Right kidney (tissue), 1 donor: ENCODE data around the gene TRAPPC4.
"Not testable (repeated sequence)": the region's sequence is repeated elsewhere in the genome, so short reads cannot be mapped to it uniquely, and the experiment has no call there.

Experiments
- DNase-seq: peaks from one replicate; pipeline ENCODE4 v3.0.0-alpha.2; 2016

The TRAPPC4 gene

DNA sequence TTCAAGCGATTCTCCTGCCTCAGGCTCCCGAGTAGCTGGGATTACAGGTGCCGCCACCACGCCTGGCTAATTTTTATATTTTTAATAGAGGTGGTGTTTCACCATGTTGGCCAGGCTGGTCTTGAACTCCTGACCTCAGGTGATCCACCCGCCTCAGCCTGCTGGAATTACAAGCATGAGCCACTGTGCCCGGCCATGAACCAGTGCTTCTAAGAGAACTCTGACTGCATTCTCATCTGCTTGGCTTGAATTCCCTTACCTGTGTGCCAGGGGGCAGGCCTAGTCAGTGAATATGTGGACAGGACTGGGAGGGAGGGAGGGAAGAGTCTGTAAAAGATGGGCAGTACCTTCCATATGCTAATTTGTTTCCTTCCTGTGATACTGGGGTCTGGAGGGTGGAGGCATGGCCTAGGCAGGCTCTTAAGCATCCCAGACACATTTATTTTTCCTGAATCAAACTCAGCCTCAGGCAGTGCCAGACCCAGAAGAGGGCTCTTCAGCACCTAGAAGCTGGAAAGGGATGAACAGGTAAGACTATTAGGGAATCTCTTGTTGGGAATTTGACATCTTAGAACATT is 7.0 kb upstream of the TRAPPC4 start:
- no peak for DNase-seq

DNA sequence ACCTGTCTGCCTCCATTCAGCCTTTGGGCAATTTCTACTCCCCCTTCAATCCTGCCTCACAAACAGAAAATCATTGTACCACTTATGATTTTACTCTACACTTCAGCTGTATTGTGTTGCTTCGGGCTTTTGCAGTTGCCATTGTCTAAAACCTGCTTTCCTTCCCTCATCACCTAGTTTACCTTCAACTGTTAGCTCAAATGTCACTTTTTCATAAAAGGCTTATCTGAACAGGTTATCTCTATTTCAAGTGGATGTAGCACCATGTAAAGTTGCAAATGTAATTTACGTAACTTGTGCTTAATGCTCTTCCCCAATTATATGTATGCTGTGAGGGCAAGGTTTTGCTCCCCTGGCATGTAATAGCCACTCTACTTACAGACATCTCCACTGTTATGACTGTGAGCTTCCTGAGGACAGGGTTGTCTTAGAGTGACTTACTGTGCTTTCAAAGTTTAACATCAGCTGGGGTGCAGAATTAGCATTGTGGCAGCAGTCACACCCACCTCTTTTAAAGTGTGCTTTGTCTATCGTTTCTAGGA is 5.9 kb upstream of the TRAPPC4 start:
- no peak for DNase-seq

DNA sequence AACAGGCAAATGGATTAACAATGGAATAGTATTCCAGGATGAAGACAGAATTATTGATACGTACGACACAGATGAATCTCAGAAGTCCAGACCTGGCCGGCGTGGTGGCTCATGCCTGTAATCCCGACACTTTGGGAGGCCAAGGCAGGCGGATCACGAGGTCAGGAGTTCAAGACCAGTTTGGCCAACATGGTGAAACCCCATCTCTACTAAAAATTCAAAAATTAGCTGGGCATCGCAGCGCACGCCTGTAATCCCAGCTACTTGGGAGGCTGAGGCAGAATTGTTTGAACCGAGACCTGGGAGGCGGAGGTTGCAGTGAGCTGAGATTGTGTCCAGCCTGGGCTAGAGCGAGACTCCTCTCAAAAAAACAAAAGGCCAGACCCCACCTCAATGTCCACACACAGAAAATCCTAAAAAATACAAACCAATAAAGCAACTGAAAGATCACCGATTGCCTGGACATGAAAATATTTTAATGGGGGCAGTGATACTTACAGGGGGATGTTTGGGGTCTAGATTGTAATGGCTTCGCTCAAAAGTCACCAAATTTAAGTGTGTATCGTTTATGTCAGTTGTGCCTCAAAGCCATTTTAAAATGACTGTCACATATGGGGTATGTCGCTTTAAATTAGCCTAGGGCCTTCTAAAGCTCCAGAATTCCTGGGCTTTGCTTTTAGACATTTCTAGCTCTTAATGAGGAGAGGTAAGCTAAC is 4.2 kb upstream of the TRAPPC4 start:
- no peak for DNase-seq

DNA sequence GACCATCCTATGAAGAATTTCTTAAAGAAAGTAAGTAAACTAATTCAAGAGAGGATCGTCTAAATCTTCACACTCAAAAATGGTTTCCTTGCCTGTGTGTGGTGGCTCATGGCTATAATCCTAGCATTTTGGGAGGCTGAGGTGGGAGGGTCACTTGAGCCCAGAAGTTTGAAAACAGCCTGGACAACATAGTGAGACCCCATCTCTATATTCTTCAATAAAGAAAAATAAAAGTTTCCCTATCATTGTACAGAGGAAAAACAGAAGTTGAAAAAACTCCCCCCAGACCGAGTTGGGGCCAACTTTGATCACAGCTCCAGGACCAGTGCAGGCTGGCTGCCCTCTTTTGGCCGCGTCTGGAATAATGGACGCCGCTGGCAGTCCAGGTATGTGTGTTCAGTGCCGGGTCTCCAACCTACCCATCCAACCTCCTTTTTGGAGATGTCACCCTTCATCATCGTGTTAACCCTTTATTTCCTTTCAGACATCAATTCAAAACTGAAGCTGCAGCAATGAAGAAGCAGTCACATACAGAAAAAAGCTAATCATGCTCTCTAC is 3.4 kb upstream of the TRAPPC4 start:
- no peak for DNase-seq

DNA sequence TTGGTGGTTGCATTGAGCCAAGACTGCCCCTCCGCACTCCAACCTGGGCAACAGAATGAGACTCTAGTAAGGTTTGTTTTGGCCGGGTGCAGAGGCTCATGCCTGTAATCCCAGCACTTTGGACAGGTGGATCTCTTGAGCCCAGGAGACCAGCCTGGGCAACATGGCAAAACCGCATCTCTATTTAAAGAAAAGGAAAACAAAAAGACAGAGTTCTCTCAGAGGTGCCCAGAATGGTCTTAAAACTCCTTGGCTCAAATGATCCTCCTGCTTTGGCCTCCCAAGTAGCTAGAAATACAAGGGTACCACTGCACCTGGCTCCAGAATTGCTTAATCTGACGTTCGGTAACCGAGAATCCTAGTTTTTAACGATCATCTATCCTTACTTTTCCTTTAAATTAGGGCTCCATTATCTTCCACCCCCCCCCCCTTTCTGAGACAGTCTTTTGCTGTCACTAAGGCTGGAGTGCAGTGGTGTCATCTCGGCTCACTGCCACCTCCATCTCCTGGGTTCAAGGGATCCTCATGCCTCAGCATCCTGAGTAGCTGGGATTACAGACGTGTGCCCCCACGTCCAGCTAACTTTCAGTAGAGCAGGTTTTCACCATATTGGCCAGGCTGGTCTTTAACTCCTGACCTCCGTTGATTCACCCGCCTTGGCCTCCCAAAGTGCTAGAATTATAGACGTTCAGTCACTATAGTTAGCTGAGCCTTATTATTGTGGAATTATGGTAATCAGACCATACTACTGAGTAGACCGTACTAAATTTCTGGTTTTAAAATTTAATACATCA is 2.2 kb upstream of the TRAPPC4 start:
- DNase-seq, result no peak

DNA sequence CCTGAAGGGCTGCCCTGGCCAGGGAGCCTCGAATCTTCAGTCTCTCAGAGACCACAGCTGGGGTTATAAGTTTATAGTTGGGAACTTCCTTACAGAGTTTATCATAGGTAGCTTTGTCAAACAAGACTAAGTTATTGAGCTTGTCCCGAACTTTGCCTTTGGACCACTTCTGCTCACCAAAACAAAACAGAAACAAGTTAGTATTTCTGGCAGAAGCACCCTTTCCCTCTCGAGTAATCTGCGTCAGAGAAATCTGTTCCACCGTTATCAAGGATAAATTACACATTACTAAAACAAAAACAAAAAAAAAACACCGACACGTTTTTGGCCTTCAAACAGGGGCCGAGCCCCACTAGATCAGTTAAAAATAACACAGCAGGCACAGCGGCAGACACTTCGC is 1.2 kb upstream of the TRAPPC4 start:
- DNase-seq, result not testable (repeated sequence)

DNA sequence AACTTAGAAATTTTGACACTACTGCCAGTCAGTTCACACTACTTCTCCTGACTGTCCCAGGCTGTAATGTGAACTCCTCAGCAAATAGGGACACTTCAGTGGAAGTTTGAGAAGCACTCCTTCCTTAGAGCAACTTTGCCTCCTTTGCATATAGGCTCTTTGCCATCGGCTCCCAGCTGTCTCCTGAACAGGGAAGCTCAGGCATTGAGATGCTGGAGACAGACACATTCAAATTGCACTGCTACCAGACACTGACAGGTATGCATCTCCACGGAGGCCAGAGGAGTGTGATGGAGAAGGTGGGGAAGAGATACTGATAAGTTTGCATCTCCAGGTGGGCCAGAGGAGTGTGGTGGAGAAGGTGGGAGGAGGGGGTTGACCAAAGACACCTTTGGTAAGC is 1.4 kb downstream of the TRAPPC4 start:
- DNase-seq, result no peak

DNA sequence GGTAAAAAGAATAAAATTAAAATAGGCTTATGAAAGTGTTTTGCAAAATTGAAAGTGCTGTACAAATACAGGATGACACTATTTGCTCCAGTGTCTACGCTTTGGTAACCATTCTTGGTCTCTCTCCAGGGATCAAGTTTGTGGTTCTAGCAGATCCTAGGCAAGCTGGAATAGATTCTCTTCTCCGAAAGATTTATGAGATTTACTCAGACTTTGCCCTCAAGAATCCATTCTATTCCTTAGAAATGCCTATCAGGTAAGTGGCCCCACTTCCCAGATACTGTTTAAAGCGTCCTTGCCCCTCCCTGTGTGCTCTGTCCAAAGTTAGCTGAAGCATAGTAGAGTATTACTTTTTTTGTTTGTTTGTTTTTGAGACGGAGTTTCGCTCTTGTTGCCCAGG is 3.1 kb downstream of the TRAPPC4 start:
- no peak for DNase-seq

DNA sequence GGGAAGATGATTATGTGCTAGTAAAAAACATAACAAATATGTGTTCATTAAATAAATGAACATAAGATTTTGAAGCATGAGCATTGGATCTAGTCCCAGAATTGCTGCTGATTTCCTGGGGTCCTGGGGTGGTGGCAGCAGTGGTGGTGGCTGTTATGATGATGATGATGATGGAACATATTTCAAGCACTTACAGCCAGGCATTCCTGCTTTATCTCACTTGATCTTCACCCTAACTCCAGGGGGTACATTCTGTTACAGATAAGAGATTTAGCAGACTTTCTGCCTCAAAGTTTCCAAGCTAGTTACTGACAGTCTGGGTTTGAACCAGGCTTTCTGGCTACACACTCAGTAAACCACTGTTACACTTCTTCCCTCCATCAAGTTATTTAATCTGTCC is 5.2 kb downstream of the TRAPPC4 start:
- DNase-seq, result no peak

DNA sequence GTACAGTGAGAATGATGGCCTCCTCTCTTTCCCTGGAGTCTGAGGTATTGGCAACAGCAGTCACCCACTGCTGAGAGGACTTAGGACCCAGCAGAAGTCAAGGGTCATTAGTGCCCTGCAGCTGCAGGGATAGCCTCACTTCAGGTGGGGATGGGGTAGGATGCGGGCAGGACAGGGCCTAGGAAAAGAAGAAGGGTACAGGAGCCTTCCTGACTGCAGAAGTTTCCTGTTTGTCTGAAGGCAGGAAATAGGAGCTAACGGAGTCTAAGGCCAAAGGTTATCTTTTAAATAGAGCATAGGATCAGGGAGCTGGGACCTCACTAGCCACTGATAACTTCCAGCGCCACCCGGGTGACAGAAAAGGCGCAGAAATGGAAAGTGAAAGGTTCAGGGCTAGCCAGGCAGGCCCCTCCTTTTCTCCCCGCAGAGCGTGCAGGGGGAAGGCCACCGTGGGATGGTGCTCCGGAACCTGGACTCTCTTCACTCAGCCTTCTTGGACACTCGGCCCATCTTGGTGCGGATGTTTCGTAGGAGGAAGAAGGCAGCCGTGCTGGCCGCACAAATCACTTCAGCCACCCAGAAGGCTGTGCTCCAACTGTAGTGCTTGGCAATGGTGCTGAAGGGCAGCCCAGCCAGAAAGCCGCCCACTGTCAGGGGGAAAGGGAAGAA is 6.0 kb downstream of the TRAPPC4 start:
- no peak for DNase-seq

DNA sequence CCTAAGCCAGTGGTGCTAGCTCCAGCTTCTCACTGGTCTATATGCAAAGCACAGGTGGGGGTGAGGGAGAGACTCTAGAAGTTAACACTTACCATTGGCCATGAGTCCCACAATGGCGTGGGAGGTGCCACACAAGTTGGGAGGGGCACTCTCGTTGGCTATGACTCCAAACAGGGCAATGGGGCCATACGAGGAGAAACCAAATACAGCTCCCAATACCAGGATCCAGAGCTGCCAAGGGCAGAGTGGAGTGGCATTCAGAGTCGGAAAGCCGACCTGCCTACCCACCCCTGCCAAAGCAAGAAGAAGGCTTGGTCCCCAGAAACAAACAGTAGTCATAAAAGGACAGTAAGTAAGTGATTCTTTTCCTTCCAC is 6.5 kb downstream of the TRAPPC4 start:
- DNase-seq, result no peak

DNA sequence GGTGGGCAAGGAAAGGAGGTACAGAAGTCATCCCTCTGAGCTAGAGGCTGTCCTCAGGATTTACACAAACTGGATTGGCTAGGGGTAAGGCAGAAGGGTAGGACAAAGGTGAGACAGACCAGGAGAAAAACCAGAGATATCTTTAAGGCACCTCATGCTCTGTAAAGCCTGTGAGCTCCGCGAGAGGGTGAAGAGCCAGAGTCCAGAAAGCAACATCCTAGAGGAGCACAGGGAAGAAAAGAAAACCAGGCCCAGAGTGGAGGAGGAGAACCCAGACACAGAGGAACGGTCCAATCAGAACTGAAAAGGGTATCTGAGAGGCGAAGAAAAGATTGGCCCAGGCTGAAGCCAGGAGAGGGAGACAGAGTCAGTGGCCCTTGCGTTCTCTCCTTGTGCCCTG is 7.0 kb downstream of the TRAPPC4 start:
- DNase-seq, result no peak

DNA sequence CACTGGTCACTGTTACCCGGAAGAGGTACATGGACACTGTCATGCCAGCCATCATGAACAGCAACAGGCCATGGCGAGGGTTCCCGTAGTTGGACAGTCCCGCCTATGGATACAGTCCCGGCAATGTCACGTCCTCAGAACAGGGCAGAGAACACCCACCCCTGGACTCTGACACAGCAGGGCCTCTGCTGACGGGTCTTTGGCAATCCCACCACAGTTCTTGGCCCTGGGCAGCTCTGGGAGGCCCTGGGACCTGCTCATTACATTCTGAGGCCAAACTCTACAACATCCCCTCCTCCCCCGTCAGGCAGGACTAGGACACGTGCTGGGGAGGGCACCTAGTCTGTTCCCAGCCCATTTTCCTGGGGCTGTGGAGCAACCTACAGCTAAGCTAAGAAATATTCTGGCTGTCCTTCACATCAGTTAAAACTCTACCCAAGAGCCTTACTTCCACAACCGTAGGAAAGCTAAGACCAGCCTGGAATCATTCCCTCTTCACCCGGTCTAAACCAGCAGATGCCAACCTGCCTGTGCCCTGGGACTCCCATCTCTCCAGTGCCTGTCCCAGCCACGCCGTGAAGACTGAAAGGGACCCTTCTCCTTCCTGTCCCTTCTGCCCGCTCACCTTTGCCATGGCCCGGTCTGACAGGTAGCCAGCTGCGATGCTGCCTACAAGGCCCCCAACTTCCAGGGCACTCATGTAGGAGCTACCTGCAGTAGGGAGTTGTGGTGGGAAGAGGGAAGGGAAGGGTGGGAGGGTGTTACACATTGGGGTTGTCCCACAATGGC is 7.6 kb downstream of the TRAPPC4 start:
- DNase-seq, result no peak

DNA sequence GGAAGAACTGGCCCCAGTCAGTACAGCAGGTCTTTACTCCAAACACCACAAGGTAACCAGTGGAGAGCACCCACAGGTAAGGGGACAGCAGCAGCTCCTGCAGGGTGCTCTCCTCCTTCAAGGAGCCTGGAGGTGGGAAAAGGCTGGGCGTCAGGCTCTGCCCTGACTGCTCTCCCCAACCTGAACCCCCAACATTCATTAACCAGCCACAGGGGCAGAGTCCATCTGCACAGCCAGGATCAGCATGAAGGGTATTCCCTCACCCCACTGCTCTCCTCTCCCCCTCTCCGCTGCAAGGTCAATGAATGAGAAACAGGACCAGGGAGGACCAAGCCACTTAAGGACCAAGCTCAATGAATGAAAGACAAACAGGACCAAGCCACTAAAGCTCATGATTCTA is 8.4 kb downstream of the TRAPPC4 start:
- no peak for DNase-seq

DNA sequence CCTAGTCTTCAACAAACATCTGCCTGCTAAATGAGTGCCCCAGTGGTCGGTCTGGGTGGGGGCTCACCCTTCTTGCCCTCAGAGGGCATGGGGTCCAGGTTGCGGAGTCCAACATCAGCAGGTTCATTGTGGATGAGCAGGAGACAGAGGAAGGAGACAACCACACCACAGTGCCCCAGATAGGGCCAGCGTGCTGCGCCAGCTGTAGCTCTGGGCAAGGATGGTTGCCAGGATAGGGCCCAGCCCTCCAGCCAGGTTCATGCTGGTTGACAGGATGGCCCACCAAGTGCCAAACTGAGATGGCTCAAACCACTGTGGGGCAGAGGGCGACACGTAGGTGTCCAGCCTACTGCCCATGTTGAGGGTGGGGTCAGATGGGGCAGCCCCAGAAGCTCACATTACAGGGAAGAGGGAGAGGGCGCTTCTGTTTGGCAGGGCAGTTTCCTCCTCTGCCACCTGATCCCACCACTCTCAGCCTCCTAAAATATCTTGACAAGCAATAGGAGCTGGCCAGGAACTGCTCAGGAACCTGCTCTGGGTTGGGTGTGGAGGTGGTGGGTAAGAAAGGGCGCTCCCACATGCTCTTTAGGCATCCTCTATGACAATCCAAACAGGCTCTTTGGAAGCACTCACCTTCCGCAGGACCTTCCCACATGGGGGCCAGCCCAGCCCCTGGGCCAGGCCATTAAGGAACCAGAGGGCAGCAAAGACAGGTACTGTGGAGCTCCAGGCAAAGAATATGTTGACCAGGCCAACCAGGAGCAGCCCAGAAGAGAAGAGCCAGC is 9.2 kb downstream of the TRAPPC4 start:
- no peak for DNase-seq

DNA sequence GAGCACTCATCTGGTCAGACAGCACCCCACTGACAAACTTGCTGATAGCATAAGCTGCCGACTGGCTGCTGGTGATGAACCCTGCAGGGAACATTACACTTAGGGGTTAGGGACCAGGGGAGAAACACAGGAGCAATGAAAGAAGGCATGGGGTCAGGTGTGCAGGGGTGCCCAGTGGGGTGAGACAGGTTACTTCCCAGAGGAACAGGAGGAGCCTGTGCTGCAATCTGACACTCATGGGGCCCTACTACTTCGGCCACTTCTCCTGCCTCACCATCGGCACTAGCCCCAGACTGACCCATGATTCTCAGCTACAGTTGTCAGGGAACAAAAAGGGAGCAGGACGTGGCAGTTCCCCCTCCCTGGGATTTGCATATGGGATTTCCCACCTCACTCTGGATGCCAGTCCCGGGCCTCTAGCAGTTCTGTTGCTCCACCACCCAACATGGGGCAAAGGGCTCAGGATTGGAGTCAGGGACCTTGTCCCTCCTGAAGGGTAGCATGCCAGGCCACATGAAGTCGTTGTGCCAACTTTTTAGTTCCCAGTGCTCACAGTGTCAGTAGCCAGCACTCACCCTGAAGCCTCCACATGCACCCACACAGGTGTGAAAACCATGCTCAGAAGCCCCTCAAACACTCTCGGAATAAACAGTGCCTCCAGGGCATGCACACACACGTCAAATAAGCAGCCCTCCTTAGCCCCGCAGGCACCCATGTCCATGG is 9.9 kb downstream of the TRAPPC4 start:
- no peak for DNase-seq

DNA sequence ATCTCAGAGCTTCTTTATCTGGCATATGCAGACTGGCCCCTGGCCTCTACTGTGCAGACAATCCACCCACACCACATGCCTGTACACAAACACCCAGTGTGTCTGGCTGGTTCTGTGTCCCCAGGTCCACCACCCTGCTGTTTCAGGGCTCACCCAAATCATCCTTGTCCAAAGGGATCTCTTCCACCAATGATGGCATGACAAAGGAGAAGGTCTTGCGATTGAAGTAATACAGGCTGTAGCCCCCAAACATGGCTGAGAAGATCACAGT is 10.4 kb downstream of the TRAPPC4 start:
- no peak for DNase-seq

DNA sequence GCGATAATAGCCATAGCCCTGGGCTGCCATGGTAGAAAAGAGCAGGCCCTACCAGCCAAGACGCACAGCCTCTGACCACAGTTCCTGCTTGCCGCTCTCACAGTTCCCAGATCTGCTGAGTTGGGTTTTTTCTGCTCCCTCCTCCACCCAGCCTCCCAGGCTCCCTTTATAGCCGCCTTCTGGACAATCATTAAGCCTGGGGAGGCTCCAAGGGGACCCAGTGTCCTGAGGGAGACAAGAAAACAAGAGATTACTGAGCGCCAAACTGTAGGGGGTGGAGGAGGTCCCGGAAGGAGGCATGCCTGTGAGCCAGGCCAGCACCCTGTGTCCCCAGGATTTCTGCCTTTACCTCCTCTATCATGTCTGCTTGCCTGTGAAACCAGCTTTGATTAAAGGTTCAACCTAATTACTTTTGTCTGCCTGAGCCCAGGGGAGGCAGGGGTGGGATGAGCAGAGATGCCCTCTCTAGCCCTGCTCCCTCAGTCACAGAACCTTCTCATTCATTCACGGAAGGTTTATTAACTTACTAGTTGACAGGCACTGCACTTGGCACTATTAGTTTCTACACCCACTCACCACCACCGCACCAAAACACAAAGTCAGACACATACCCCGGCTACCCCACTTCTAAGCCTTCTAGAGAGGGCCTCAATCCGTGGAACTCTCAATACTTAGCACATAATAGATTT is 10.9 kb downstream of the TRAPPC4 start:
- DNase-seq, result peak; percentile 58

DNA sequence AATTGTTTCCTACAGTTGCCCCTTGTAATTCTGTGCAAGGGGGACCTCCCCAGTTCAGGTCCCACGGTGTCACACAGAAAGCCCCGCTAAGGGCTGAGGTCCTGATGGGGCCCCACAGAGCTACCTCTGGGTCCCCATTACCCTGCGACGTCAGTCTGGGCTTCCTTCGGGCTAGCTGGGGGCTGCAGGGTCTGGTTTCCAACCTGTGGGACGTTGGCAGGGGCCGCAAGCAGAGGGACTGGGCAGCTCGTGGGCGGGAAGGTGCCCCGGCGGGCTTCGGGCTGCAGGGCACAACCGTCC is 11.4 kb downstream of the TRAPPC4 start:
- DNase-seq, result no peak
